GM19025 (cell line): ENCODE results near the gene CRIP1.

ENCODE experiments used
- ATAC-seq: cut with Tn5 transposase; IDR thresholded peaks from one replicate; pipeline ENCODE4 v1.9.1; 2021; ENCODE audit warnings: mild to moderate bottlenecking, low read depth, moderate library complexity; ENCODE audit not compliant: unreplicated experiment

Gene CRIP1

GRCh38 chr14:105491366-105491973 is 4.8 kb downstream of the CRIP1 start:
- no peak for ATAC-seq

GRCh38 chr14:105492031-105492970 is 5.6 kb downstream of the CRIP1 start:
- ATAC-seq, result no peak

GRCh38 chr14:105492971-105493871 is 6.5 kb downstream of the CRIP1 start:
- no peak for ATAC-seq

GRCh38 chr14:105493921-105494605 is 7.4 kb downstream of the CRIP1 start:
- no peak for ATAC-seq

- ATAC-seq, result no peak
Observed at GRCh38 chr14:105494606-105494929, 7.9 kb downstream of the CRIP1 start.

GRCh38 chr14:105495101-105495989 is 8.7 kb downstream of the CRIP1 start:
- ATAC-seq, result no peak

- ATAC-seq, result no peak
Observed at GRCh38 chr14:105495990-105496830, 9.5 kb downstream of the CRIP1 start.

GRCh38 chr14:105496831-105497591 is 10.3 kb downstream of the CRIP1 start:
- ATAC-seq, result no peak

- no peak for ATAC-seq
Observed at GRCh38 chr14:105497671-105498429, 11.2 kb downstream of the CRIP1 start.

- ATAC-seq, result no peak
Observed at GRCh38 chr14:105498430-105499255, 12.0 kb downstream of the CRIP1 start.

- no peak for ATAC-seq
Observed at GRCh38 chr14:105499256-105500035, 12.8 kb downstream of the CRIP1 start.

GRCh38 chr14:105500036-105500725 is 13.5 kb downstream of the CRIP1 start:
- ATAC-seq, result no peak

- no peak for ATAC-seq
Observed at GRCh38 chr14:105500726-105501101, 14.0 kb downstream of the CRIP1 start.

- no peak for ATAC-seq
Observed at GRCh38 chr14:105501504-105502291, 15.0 kb downstream of the CRIP1 start.
